SK-MEL-5 (cell line): ENCODE results near the gene CHRM4. TPM values are rescaled to one million over a fixed set of nuclear protein-coding genes. Genes with fewer than 3 reads are reported as not detected.

ENCODE experiments used
- DNase-seq: peaks from one replicate; pipeline ENCODE4 v3.0.0-alpha.2; 2016; ENCODE audit warnings: low read depth, low spot score
- in situ Hi-C: cut with HindIII; loops from 2 replicates; pipeline ENCODE4 v1.10.0; 2016; ENCODE audit warnings: low sequenced_read_pairs, high pct_unique_total_duplicates, low pct_unique_long_range_greater_than_20kb
- small RNA-seq, 2 experiments: library from RNA; depleted of rRNA; stranded (forward); fragments of <200 nt; gene quantifications; one replicate each; pipeline ENCODE3, GENCODE V24; 2014
- total RNA-seq: library from RNA; depleted of rRNA; stranded (reverse); fragments of >200 nt; shearing (Covaris generic); gene quantifications from 2 replicates; pipeline ENCODE4 v1.2.3, GENCODE V29; 2014; rRNA removed

Gene CHRM4
- total RNA-seq, 1 experiment from 2014 or later, result 2.7 TPM

DNA sequence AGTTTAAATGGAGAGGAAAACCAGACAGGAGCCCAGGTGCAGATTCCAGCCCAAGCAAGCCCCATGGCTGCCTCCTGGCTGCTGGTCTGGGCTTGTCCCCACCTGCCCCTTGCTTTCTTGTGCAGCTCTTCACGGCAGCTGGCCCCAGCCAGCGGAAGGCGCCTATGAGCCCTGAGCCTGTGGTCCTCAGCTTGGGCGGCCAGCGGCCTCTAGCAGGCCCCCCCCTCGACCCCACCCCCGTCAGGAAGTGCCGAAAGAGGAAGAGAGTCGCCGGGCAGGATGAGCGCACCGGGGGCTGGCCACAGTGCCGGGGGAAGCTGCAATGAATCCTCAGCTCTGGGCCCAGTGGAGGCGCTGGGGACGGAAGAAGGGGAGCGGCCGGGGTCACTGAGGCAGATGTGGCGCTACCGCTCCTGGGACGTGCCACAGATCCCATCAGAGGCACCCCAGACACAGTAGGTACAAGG is 46.4 kb downstream of the CHRM4 start:
- DNase-seq, result no peak
- in situ Hi-C loops, result no loop called here

DNA sequence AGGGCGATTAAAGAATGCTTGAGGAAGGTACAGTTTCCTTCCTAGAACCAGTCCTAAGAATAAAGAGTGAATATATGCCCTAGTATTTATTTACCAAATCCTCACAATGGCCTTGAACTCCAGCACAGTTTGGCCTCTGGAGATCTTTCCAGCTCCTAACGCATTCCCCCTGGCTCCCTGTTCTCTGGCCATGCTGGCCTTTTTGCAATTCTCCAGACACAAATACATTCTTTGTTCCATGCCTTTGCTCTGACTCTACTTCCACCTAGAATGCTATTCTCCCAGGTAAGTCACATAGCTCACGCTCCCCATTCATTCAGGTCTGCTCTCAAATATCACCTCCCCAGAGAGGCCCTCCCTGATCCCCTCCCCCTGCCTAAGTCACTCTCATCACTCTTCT is 48.1 kb downstream of the CHRM4 start:
- in situ Hi-C loops, result no loop called here
- DNase-seq, result no peak

DNA sequence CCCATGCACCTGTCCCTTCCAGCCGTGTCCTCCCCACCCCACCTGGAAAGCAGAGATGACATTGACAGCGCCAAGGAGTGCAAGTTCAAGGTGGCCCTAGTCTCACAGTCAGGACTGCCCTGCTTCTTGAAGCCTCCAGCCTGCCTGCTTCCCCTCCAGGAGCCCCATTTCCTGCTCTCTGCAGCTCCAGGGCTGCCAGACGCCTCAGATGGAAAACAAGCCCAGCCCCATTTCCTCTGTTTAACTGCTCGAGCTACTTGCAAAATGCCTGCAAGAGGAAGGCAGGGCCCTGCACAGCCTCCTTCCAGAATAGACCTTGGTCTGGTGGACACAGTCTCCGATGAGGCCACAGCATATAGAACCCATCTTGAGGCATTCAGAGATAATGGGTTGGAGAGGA is 49.3 kb downstream of the CHRM4 start:
- in situ Hi-C loops, result no loop called here
- DNase-seq, result no peak

DNA sequence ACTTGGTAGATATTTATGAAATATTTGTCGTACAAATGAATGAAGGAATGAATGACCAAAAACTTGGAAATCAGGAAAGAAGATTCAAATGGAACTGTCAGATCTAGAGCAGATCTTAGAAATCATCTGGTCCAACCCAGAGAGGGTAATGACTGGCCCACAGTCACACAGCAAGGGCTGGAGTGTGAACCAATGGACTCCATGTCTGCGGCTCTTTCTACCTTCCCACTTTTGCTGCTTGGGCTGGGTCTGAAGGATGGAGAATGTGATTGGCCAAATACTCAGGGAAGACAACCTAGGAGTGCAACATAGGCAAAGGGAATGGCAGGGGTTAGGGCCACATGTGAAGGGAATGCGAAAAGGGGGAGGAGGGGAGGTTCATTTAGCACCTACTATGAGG is 50.1 kb downstream of the CHRM4 start:
- no peak for DNase-seq
- in situ Hi-C loops, result no loop called here

DNA sequence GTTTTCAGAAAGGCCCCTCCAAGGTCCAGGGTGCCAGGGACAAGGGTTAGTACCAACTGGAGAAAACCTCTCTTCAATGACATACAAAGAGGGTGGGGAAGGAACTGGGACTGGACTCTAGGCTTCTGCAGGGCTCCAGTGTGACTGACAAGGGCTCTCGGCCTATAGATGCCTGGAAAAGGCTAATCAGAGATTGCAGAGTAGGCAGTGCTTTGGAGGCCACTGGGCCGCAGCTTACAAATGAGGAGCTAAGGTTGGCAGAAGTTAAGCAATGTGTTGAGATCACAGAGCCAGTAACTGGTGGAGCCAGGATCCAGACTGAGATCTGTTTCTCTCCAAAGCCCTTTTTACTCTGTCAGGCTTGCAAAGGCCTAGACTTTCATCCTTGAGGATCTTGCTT is 51.8 kb downstream of the CHRM4 start:
- in situ Hi-C loops, result no loop called here
- DNase-seq, result no peak

DNA sequence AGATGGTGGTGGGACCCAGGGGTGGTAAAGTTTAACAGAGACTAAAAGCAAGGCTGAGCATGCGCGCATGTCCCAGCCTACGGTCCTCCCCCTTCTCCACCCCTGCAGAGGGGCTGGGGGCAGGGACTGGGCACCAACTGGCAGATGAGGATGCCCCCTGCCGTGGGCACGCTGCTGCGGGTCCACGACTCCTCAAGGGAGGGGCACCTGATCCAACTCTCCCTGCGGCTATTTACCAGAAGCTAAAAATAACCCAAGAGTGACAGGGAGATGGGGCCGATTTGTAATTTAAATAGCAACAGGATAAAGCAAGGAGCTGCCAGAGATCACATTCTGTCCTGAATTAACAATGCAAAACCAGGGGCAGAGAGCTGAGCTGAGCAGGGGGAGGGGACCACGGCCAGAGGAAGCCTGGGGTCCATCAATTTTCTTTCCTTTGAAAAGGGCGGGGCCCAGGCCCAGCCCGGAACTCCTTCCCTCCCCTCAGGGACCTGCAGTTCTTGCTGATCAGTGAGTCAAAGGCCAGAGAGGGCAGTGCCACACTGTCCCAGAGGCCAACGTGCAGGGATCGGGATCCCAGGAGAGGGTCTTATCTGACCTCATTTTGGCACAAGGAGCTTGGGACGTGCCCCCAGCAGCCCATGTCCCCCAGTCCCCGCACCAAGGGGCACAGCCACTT is 52.4 kb downstream of the CHRM4 start:
- in situ Hi-C loops, result no loop called here
- DNase-seq, result peak; percentile 56

DNA sequence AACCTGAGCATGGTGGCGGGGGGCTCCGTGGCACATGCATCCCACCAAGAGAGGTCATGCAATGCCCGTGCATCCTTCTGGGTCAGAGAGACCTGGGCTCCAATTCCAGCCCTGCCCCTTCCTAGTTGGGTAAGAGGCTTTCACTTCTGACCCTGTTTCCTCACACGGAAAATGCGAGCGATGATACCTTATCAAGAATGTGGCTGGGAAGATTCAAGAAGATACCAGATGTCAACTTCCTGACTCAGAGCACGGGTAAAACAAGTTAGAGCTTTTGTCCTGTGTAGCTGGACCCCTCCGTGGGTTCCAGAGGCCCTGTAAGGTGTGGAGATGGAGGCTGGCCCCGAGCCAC is 53.0 kb downstream of the CHRM4 start:
- in situ Hi-C loops, result no loop called here
- DNase-seq, result no peak

DNA sequence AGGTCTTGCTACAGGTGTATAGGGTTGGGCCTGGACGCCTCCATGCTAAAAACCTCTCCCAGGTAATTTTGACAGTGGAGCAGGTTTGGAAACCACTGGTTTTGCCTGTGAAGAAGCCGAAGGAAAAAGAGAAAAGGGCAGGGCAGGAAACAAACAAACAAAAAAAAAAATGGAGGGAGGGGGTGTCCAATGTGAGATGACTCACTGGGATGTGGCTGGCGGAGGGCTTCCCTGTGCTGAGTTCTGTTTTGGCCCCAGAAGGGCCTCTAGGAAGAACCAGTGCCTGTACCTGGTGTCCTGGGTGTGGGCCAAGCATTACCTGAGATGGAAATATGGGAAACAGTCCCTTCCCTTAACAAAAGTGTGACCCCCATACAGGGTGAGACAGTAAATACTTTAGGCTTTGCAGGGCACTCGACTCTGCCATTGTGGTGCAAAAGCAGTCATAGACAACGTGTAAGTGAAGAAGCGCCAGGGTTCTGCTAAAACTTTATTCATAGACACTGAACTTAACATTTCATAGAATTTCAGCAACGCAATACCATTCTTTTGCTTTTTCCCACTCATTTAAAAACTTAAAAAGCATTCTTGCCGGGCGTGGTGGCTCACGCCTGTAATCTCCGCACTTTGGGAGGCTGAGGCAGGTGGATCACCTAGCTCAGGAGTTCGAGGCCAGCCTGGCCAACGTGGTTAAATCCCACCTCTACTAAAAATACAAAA is 53.8 kb downstream of the CHRM4 start:
- in situ Hi-C loops, result no loop called here
- no peak for DNase-seq

DNA sequence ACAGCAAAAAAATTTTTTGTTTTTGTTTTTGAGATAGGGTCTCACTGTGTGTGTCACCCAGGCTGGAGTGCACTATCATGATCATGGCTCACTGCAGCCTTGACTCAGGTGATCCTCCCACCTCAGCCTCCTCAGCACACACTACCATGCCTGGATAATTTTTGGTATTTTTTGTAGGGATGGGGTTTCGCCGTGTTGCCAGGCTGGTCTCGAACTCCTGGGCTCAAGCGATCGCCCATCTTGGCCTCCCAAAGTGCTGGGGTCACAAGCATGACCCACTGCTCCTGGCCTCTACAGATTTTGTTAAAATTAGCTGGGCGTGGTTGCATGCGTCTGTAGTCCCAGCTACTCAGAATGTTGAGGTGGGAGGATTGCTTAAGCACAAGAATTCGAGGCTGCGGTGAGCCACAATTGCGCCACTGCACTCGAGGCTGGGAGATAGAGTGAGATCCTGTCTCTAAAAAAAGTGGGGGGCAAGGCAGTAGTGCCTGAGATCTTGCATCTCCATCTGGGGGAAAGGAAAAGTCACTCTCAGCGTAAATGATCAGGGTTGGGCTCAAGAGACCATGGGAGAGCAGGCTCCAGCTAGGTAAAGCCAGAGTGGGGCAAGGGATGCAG is 54.9 kb downstream of the CHRM4 start:
- DNase-seq, result no peak
- in situ Hi-C loops, result no loop called here

DNA sequence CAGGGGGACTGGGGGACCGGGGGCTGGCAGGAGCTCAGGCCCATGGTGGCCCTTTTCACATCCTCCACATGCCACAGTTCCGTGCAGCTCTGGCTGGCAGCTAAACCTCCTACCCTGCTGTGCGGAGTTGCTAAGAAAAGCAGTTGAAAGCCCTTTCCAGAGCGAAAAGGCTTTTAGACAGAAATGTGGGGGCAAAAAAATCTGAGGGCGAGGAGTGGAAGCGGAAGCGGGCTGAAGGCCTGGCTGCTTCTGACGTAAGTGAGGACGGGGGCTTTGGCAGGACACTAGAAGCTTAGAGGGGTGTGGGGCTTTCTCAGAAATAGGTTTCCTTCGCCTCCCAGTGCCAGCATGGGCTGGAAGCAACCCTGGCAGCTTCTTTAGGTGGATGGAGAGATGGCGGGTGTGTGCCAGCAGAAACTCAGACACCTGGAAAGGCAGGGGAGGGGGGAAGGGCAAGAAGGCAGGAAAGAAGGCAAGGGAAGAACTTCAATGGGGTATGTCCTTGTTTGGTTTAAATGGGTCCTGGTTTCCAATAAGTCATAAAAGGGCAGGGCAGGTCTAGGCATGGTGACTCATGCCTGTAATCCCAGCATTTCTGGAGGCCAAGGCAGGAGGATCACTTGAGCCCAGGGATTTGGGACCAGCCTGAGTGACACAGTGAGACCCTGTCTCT is 55.5 kb downstream of the CHRM4 start:
- no peak for DNase-seq
- in situ Hi-C loops, result no loop called here

DNA sequence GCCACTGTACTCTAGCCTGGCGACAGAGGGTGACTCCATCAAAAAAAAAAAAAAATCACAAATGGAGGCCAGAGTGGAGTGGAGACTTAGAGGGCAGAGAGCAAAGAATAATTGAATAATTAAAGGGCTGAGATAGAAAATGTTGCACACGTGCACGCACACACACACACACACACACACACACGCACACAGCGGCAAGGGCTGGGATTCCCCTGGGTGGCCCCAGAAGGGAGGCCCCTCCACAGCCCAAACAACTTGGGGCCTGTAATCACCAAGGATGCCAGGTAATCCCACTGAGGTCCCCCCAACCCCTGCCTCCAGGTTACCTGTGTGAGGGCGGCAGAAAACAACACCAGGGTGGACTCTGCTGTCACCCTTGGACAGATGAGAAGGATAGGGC is 56.3 kb downstream of the CHRM4 start:
- DNase-seq, result no peak
- in situ Hi-C loops, result no loop called here

DNA sequence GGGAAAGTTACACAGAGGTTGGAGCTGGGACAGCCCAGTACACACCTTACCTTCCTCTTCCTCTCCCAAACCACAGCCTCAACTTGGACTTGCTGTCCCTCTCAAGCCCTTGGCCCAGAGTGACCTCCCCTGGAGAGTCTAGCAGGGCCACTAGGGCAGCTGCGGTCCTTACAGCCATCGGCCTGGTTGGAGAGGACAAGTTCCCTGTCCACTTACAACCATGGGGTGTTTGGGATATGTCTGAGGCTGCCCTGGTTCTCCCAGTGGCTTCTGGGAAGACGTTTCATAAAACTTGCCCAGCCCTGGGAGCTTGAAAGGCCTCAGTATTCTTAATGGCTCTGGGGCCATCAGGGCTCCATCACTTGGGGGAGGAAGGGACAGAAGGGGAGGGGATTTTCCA is 57.4 kb downstream of the CHRM4 start:
- no peak for DNase-seq
- in situ Hi-C loops, result no loop called here

Small RNA genes lying within 50 kb of the gene (small RNA-seq; reads per million reads assigned to genes)
- gene MIR4688, result 0 reads per million in 2 experiments

Other genes with a start within 250 kb of the CHRM4 start
- 0.13 TPM in 1 of 2 replicates, not detected in the other for gene CREB3L1, start 114.1 kb downstream of the CHRM4 start, total RNA-seq
- 23.0 and 27.6 TPM in 2 replicates for gene DGKZ, start 44.3 kb downstream of the CHRM4 start, total RNA-seq
- 3.1 and 4.7 TPM in 2 replicates for gene MDK, start 10.1 kb downstream of the CHRM4 start, total RNA-seq
- gene AMBRA1, start 202.2 kb upstream of the CHRM4 start, total RNA-seq, result 22.2 and 28.0 TPM in 2 replicates
- gene HARBI1, start 225.5 kb upstream of the CHRM4 start, total RNA-seq, result 6.2 and 7.8 TPM in 2 replicates
- gene ATG13, start 225.8 kb upstream of the CHRM4 start, total RNA-seq, result 101 and 112 TPM in 2 replicates